GM18861 (cell line): Measurements from ENCODE around the gene PAPPA.

ENCODE experiments used
- ATAC-seq: cut with Tn5 transposase; IDR thresholded peaks from one replicate; pipeline ENCODE4 v1.9.1; 2021; ENCODE audit not compliant: unreplicated experiment

Gene PAPPA

DNA sequence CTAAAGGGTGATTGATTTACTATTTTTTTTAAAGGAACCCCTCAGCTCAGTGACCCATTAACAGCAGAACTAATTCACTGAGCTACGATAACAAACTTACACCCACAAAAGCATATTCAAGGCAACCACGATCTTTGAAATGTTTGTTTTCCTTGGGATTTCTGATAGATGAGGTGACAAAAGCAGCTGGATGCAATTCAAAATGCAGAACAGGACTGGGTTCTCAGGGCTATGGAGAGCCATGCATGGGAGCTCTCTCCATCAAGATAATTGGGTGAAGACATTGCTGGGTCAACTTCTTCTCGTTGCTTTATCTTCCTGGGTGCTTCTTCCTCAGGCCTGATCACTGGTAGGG is 60.1 kb downstream of the PAPPA start:
- no peak for ATAC-seq

DNA sequence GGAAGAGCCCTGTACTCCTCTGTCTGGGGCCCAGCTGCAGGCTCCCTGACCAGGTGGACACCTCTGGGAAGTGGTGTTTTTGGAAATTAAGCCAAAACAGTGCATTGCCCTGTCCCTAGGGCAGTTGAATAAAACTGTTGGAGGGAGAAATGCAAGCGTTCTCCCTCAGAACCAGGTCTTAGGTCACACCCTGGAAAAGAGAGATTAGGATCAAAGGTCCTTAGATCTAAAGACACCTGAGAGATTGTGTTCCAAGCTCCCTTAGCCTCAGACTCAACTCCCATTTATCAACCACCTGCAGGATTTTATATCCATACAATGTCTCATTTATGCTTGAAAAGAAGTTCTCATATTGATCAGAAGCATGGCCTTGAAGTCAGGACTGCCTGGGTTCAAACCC is 64.8 kb downstream of the PAPPA start:
- ATAC-seq = no peak

DNA sequence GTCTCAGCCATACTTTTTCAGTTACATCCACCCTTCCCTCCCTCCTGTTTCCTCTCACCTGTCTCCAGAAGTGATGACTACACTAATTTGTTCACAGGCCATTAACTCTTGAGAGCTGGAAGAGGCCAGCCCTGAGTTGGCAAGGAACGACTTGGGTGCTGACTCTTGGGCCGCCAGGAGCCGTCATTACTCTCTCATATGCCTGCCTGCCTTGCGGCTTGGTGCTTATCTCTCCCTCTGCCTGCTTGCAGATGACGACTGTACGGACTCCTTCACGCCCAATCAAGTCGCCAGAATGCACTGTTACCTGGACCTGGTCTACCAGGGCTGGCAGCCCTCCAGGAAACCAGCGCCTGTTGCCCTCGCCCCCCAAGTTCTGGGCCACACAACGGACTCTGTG is 66.1 kb downstream of the PAPPA start:
- no peak for ATAC-seq

DNA sequence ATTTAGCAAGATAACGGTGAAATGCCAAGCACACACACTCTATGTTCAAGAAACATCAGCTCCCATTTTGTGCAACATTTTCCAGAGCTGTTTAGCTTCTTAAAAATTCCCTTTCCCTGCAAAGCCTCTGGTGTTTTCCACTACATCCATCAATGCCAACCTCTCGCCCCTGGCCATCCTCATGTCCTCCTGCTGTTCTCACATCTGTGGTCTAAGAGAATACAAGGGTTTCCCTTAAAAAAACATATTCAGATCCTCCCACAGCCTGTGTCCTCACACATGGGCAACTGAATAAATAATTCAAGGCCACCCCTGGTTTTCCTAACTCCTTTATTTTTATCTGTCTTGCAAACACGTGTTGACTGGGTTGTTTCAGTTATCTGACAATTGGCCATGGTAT is 70.3 kb downstream of the PAPPA start:
- no peak for ATAC-seq

DNA sequence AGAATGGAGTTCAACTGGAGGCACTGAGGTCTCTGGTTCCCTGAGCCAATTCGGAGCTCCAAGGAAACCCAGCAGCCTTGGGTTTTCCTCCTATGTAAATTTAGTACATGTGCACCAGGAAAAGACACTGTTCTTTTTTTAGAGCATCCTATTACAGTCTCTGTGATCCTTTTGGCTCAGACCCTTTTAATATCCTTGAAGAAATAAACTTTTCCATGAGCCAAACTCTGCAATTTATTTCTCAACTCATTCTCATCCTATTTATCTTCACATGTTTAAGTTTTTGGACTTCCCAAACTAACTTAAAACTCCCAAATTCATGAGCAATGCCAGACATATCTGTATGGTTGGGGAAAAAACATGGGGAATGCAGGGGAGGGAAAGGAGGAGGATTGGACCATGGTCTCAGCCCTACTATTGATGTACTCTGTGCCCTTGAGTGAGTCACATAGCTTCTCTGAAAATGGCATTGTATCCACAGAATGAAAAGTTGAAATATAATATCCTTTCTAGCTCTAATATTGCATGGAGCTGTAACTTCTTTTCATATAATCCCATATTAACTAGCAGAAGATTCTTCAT is 76.6 kb downstream of the PAPPA start:
- ATAC-seq = no peak

DNA sequence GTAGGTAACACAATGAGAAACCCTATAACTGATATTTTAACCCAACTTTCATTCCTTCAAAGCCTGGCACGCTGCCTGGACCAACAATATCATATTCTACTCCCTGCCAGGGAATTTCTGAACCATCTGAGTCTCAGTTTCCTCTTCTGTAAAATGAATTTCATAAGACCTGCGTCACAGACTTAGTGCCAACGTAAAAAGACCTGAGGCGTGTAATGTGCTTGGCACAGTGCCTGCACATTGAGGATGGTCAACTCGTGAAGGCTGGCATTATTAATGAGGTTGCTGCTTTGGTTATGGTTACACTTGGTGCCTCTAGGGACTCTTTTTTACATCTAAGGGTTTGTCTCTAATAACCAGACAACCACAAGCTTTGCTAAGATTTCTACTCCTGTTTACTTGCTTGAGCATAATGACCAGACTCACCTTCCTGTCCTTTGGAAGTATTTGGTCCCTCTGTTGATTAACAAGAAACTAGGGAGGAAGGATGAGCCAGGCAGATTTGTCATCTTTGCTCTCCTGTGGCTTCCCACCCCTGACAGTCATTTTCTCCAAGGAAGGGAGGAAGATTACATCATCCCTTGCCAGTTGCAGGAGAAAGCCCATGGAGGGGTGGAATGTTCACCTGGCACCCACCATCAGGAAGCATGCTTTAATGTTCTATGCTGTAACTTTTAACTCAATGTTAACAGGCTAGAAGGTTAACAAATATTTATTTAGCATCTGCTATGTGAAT is 79.0 kb downstream of the PAPPA start:
- no peak for ATAC-seq

DNA sequence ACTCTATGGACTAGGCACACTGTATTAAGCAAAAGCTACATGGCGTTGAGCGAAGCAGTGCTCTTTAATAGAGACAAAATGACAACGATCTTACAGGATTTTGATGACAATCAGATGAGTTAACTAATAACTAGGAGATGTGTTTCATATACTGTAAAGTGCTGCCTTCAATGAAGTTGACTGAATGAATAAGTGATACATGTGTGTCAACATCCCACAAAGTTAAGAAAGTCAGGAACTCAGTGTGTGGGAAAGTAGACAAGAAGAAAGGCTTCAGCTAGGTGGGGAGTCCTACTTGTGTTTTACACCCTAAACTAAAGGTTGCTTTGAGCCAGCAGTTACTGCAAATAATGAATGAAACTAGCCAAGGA is 79.6 kb downstream of the PAPPA start:
- ATAC-seq = no peak

DNA sequence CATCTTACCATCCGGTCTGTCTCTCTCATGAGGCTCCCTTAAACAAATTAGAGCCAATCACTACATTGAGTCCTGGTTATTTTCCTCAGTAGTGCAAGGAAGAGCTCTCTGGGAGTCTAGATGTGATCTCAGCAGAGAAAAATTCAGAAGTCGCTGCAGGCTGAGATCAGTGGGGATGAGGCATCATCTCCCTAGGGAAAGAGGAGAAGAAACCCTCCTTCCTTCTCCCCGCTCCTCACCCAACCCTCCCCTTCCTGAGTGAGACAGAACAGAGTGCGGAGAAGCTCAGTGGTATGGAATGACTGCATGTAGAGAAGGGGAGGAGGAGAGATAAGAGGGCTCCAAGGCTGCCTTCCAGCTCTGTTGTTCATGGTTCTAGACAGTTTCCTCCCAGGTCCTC is 80.5 kb downstream of the PAPPA start:
- ATAC-seq = no peak

DNA sequence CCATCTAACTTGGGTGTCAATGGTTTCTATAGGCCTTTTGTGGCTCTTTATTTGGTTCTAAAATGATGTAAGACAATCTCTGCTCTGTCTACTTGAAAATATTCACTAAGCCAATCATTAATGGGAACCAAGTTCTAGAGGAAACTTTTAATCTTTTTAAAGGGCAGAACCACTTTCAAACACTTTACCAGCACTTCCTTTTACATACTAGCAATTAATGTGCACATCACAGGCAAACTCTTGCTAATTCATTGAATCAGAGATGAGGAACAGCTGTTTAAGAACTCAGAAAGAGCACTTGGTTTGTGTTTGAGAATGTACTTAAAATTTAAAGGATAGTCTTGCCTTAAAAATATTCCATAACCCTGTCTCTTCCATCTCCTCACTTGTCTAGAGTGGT is 83.4 kb downstream of the PAPPA start:
- ATAC-seq = no peak

DNA sequence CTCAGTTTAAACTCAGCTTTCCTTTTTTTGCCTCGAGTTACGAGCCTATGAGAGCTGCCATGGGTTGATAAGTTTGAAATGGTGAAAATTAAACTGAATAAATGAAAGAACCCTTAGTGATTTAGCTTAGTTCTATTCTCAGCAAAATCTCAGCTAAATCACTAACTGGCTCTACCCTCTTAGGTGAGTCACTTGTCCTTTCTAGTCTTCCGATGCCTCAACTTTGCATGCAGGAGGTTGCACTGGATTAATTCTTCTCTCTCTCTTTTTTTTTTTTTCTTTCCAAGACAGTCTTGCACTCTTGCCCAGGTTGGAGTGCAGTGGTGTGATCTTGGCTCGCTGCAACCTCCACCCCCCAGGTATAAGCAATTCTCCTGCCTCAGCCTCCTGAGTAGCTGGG is 83.9 kb downstream of the PAPPA start:
- ATAC-seq = no peak

DNA sequence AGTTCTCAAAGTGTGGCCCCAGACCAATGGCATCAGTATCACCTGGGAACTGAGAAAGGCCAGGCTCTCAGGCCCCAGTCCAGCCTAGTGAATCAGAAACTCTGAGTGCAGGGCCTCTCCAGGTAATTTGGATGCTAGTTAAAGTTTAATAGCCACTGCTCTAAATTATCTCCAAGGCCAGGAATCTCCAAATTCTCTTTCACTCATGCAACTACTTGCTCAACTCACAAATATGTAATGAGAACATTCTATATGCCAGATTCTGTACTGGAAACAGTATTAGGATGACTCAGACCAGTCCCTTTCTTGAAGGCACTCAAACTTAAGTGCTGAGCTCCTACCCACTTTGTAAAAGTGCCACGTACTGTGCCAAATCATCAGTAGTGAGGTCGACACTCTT is 84.6 kb downstream of the PAPPA start:
- no peak for ATAC-seq

DNA sequence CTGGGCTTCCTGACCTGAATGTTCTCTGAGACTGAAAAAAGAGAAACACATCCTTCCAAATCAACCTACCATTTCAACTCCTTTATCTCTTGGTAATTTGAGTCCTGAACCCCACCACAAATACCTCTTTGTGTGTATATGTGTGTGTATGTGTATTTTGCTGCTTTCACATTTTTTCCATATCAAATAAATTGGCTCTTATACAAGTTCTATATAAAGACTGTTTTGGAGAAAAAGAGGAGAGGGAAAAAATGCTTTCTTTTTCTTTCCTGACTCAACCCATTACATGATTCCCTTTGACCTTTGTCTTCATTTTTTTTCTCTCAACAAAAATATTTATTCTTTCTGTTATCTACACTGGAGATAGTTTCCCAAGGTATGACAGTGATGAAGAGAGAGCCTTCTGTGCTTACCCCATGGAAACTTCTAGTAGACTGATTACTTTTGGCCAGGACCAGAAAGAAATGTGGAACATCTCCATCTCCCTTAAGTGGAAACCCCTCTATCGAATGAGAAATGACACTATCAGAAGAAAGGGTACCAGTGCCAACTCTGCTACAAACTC is 85.3 kb downstream of the PAPPA start:
- no peak for ATAC-seq

DNA sequence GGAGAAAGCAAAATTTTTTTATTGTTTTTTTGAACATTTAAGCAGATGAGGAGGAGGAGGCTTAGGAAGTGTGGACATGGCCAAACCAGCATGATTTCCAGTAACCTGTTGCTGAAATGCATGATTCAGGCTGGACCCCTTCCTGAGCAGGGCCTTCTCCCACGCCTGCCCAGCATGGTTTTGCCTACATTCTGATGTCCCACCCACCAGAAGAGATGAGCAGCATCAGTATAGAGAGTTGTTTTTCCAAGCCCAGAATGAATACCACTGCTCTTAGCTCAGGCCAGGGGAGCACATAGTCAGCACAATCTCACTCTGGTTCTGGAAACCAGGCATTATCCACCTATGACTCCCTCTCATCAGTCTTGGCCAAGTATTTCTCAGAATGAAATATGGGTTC is 90.1 kb downstream of the PAPPA start:
- ATAC-seq = no peak

DNA sequence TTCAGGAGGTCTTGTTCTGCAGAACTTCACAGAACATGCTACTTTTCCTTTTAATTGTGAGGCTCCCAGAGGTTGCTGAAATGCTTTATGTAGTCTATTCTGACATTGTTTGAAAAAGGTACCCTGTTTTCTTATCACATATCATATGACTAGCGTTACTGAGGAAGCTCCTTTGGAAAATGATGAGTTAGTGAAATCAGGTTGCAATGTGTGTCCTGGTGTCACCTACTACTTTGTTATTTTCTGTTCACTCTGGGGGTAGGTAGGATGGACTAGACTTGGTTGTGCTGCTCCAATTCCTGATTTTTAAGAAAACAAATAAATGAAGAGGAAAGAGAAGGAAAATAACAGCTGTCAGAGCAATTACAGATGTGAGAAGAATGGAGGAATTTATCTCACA is 93.7 kb downstream of the PAPPA start:
- ATAC-seq = no peak

DNA sequence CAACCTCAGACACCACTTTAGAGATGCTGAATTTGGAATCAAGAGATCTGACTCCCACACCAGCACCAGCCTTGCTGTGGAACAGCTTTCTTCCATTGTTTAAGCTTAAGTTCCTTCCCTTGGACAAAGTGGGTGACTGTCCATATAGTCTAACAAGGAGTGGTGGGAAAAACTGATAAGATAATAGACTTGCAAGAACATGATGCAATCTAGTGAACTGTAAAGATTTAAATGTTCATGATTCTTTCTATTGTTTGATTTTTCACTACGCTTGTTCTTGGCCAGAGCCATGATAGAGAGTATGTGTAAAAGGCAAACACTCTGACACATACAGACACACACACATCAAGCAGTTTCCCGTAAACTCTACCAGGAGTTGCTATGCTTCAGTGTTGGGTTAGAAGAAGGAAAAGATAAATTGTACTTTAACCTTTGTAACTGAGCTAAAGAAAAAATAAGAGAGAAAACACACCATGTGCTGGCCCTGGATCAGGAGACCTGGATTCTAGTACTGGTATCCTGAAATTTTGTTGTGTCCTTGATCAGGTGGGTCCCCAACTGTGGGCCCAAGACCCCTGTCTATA is 94.3 kb downstream of the PAPPA start:
- ATAC-seq = no peak

DNA sequence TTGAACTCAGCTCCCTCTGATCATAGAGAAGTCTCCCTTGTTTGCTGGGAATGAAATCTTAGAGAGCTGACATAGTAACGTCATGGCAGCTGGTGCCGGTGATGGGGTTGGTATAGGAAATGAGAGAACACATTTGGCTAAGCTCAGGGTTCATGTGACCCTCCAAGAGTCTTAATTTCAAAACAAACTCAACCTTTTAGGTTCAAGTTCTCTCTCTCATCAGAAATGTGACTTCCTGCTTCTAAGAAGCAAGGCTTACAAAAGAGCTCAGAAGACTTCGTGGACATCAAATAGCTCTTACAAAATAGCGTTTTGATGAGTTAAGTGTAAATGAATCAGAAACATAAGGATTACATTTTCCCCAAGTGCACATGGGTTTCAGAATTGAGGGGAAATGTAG is 97.3 kb downstream of the PAPPA start:
- ATAC-seq = no peak

DNA sequence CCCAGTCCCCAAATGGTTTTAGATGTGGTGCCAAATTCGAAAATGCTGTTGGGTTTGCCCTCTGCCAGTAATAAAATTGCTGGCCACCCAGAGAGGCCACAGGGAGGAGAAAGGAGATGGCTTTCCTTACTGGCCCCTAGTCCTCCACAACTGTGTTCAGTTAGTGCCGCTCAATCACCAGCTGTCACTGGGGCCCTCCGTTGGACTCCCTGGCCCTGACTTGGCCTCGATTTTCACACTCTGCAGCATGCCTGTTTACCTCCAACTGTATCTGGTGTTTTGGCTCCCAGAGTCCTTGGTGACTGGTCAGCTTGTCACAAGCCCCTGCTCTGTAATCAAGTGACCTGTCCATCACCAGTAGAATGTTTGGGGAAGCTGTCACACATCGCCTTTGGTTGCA is 97.8 kb downstream of the PAPPA start:
- ATAC-seq = no peak

DNA sequence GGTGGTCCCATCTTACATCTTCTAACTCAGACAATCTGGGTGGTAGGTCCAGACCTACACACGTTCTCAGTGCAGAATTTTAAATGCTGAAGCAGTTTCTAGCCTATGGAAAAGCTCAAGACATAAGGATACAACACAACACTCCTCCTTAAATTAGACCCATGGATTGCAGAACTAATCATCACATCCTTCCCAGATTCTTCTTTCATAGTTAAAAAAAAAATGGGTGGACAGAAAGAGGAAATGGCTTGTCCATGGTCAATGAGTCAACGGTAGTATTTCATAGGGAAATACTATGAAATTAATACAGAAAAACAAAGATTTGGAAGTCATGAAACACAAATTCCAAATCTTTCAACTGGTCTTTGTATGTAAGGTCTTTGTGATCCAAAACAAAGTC is 106.9 kb downstream of the PAPPA start:
- no peak for ATAC-seq

DNA sequence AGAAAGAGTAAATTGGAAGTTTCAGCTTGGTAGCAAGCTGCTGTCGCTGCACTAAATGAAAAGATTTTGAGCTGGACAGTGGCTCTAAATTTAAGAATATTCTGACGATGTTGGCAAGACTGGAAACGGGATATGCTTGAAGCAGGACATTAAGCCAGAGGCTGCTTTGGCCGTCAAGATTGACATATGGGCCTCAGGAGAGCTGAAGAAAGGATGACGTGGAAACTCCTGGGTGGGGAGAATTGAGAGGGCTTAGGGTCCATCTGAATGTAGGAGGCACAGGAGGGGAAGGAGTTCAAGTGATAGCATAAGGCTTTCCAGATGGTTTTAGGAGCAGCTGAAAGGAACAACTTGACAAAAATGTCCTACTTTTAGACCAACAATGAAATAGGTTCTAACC is 108.9 kb downstream of the PAPPA start:
- ATAC-seq = no peak

DNA sequence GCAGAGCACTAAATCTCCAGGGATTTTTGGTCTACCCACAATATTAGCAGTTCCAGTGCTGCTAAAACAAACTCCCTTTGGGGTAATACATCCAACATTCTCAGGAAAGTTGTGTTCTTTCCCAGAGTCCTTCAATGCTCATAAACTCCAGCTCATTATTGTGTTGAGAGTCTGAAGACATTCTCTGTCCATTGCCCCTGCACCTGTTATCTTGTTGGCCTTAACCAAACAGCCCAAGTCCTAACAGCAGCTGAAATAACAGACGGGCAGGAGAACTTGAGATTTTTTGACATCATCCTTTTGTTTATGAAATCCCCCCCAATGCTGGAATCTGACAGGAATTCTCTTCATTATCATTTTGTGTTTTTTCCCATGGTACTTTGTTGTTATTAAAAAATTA is 110.8 kb downstream of the PAPPA start:
- no peak for ATAC-seq

DNA sequence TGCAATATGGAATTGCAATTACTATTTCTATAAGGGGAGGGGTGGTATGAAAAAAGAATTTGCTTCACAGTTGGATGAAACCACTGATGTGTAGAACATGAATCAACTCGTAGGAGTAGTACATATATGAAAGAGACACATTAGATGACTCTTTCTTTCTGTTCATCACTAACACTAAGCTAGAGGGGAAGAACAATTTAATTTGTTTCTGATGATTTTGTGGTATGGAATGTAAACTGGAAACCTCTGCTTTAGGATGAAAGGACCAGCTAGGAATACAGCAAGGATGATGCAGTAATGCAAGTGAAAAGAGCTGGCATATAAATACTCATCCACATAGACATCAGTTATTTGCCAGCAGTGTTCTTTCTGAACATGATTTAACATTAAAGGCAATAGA is 113.4 kb downstream of the PAPPA start:
- no peak for ATAC-seq

DNA sequence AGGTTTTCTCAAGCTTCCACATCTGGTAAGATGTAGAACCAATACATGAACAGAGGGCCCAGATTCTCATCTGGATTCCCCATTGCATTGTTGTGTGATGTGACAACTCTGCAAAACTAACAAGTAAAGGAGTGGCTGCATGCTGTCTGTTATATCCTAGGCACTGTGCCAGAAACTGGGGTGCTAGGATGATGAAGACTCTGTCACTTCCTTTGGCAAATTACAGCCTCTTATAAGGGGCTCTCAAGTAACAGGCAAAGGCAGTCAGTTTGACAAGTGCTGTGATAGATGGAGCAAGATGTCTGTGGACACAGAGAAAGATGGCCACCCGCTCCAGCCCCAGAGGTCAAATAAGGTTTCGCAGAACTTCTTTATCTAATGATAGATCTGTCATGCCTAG is 115.7 kb downstream of the PAPPA start:
- ATAC-seq = no peak

DNA sequence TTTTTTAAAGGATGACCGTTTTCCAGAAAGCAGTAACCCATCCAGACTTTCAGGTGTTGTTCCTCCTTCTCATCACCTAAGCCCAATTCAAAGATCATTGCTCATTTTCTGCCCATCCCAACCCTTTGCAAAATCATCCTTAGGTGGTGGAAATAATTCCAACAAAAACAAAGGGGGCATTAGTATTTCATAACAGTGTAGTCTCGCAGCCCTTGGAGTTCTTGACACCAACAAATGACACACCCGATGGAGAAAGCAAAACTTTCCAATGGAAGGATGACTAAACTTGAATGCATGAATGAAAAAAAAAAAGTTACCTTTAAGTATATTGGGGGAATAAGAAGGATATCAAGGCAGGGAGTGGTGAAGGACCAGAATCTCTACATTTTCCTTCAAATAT is 117.0 kb downstream of the PAPPA start:
- no peak for ATAC-seq
